DND-41 (cell line): ENCODE data around the gene JARID2.

Experiments
- CTCF ChIP-seq: IDR thresholded peaks from 2 replicates; pipeline ENCODE4 v1.5.1; 2012; ENCODE audit warnings: borderline replicate concordance, low read length, moderate library complexity, mild to moderate bottlenecking; ENCODE audit not compliant: poor library complexity, severe bottlenecking; ENCODE audit errors: extremely low read depth
- EZH2 ChIP-seq: IDR thresholded peaks from 3 replicates; pipeline ENCODE4 v1.6.1; 2012; ENCODE audit warnings: borderline replicate concordance, low read depth, mild to moderate bottlenecking, moderate library complexity, low read length, inconsistent platforms; ENCODE audit not compliant: severe bottlenecking

GRCh38 chr6:15499125-15499524 is 253.3 kb downstream of the JARID2 start:
- TF ChIP-seq CTCF: no peak
- TF ChIP-seq EZH2: no peak
